Measurements from ENCODE around the gene CFAP210. TPM values are rescaled to one million over a fixed set of nuclear protein-coding genes. Genes with fewer than 3 reads are reported as not detected.
"Not testable (repeated sequence)": the region's sequence is repeated elsewhere in the genome, so short reads cannot be mapped to it uniquely, and the experiment has no call there.

The CFAP210 gene
- polyA plus RNA-seq, 1 donor = 0.33 TPM

- DNase-seq (ENCODE audit: low read depth) = no peak
These were observed 73.7 kb downstream of the CFAP210 start for GRCh38 chr2:169620509-169620908.

GRCh38 chr2:169619946-169620345 is 74.3 kb downstream of the CFAP210 start:
- DNase-seq (ENCODE audit: low read depth) = no peak

- DNase-seq (ENCODE audit: low read depth) = not testable (repeated sequence)
These were observed 78.2 kb downstream of the CFAP210 start for GRCh38 chr2:169615982-169616381.

GRCh38 chr2:169613876-169614275 is 80.3 kb downstream of the CFAP210 start:
- DNase-seq (ENCODE audit: low read depth) = no peak

DNA sequence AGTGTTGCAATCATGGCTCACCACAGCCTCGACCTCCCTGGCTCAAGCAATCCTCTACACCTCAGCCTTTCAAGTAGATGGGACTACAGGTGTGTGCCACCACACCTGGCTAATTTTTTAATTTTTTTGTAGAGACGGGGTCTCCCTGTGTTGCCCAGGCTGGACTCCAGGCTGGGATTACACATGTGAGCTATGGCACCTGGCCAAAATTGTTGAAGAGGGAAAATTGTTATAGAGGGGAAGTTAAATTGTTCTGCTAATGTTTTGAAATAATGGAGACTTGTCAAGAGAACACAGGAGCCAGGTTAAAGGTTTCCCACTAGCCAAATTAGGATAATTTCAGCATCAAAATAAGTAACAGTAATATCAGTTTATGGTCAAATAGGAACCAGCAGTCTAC is 84.9 kb downstream of the CFAP210 start:
- no peak for DNase-seq (ENCODE audit: low read depth)

DNA sequence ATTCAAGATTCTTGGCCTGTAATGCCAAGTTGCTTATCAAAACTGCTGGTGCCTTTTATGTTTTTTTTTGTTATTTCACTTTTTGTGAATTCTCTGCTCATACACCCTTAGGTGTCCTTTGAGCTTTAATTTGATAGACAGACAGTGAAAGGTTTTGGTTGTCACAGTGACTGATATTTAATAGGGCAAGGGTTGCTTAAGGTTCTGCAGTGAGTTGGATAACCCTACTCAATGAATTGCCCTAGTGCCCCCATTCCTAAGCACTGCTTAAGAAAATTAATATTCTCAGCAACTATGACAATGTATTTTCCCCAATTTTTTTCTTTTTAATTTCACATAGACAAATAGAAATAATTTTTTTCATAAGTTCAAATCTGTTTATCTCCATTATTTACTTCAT is 94.6 kb downstream of the CFAP210 start:
- DNase-seq (ENCODE audit: low read depth) = no peak

- no peak for DNase-seq (ENCODE audit: low read depth)
These were observed 95.2 kb downstream of the CFAP210 start for GRCh38 chr2:169598982-169599381.

- not testable (repeated sequence) for DNase-seq (ENCODE audit: low read depth)
These were observed 97.7 kb downstream of the CFAP210 start for GRCh38 chr2:169596546-169596945.

Other genes starting within 250 kb of the CFAP210 start
- 6.7 TPM for gene BBS5, start 214.9 kb downstream of the CFAP210 start, polyA plus RNA-seq (ENCODE audit: insufficient read length)
- gene KLHL41, start 184.7 kb downstream of the CFAP210 start, polyA plus RNA-seq (ENCODE audit: insufficient read length) = 4,199 TPM
- gene FASTKD1, start 120.5 kb downstream of the CFAP210 start, polyA plus RNA-seq (ENCODE audit: insufficient read length) = 30.0 TPM
- 50.7 TPM for gene PPIG, start 110.1 kb downstream of the CFAP210 start, polyA plus RNA-seq (ENCODE audit: insufficient read length)
- gene PHOSPHO2, start 64 bp upstream of the CFAP210 start, polyA plus RNA-seq (ENCODE audit: insufficient read length) = 3.5 TPM
- gene KLHL23, start 39.4 kb upstream of the CFAP210 start, polyA plus RNA-seq (ENCODE audit: insufficient read length) = 37.0 TPM
- 97.4 TPM for gene SSB, start 104.5 kb upstream of the CFAP210 start, polyA plus RNA-seq (ENCODE audit: insufficient read length)
- 57.5 TPM for gene METTL5, start 130.5 kb upstream of the CFAP210 start, polyA plus RNA-seq (ENCODE audit: insufficient read length)
- gene UBR3, start 133.0 kb upstream of the CFAP210 start, polyA plus RNA-seq (ENCODE audit: insufficient read length) = 48.9 TPM

Data from forelimb muscle (tissue), 1 donor.